HG03460 (cell line): ENCODE data around the gene TAC3.
"Not testable (repeated sequence)": the region's sequence is repeated elsewhere in the genome, so short reads cannot be mapped to it uniquely, and the experiment has no call there.

Experiments
- ATAC-seq: cut with Tn5 transposase; IDR thresholded peaks from one replicate; pipeline ENCODE4 v1.9.1; 2021; ENCODE audit not compliant: unreplicated experiment

TAC3 gene

DNA sequence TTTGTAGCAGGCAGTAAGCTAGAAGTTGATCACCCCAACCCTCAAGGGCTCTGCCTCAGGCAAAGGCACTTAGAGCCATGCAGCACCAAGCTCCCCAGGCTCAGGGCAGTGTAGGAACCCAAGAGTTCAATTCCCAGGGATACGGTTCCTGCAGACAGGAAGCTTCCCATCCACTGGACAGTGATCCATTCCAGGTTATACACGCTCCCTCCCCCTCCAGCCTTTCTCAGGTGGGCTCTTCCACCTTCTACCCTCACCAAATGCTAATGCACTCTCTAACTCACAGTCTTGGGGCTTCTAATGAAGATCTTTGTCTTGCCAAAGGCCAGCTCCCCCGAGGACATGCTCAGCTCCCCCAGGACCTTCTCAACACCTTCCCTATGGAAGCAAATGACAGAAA is 20.9 kb upstream of the TAC3 start:
- ATAC-seq = no peak

DNA sequence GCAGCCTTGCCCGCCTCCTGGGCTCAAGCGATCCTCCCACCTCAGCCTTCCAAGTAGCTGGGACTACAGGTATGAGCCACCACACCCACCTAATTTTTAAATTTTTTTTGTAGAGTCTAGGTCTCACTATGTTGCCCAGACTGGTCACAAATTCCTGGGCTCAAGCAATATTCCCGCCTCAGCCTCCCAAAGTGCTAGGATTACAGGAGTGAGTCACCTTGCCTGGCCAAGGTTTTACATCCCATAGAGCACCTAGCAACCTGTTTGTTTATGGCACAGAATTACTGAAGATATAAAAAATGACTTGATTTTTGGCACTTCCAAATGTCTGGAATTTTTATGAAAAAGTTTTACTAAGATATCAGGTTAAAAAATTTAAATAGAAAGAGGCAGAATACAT is 17.1 kb upstream of the TAC3 start:
- ATAC-seq = no peak

GRCh38 chr12:57031789-57032188 is 15.5 kb upstream of the TAC3 start:
- ATAC-seq = no peak

DNA sequence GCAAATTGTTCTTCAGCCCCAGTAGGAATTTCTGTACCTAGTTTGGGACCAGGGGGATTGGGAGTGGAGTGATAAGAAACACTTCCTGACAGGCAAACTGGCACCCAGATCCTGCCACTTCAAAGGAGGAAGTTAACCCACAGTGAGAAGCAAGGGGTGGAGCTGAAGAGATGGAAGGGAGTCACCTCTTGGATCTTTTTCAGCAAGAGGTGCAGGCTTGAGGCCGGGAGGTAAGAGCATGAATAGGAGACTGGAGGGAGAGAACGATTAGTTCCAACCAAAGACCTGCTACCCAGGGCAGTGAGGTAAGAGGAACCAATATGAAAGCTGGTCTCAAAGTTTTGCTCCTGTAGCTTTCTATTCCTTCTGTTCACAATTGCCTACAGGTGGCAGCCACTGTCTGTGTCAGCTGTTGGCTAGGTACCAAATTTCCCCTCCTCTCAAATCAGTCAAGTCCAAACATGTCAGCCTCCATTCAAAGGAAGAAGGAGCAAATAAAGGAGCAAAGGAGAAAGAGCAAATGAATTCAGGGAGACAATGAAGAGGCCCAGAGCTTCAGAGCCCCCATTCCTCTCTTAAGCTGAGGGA is 14.9 kb upstream of the TAC3 start:
- ATAC-seq = no peak

GRCh38 chr12:57029457-57029856 is 13.1 kb upstream of the TAC3 start:
- ATAC-seq = no peak

DNA sequence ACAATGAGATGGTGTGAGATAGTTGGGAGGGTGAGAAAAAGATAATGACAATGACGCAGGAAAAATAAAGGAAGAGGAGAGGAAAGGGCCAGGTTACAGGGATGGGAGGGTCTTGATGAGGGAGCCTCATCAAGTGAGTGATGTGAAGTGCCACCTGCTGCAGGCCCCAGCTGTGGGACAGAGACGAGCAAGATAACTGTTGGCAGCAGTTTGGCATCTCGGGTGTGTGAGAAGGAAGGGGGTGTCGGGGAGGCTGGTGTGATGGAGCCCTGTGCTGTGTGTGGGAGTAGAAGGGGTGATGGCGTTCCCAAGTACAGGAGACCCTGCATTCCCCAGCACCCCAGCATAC is 11.4 kb upstream of the TAC3 start:
- ATAC-seq = no peak

DNA sequence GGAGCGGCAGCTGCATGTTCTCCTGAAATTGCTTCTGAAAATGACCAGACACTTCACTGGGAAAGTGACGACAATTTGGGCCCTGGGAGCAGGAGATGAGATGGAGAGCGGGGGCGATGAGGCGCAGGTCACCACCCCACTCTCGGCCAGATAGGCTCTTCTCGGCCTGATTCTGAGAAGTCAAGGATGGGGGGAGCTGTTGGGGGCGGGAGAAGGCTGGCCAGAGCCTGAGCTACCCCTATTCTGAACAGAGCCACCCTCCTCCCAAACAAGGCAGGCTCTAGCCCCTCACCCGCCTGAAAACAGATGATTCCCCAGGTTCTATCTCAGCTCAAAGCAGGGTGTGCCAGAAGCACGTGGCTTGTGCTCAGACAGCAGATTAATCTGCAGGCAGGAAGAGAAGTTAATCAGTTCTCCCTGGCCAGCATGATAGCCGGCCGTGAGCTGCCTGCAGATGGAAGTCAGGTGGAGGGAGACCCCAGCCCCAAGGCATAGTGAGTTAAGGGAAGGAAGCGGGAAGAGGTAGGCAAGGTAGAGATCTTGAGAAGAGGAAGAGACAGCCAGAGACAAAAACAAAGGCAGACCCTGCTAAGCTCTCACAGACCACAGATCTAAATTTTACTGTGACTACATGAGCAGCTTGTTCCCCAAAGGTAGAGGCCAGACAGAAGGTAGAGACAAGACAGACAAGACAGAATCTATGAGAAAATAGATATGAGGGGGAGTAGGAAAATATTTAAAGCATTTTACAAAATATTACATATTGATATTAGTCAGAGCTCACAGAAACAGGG is 10.9 kb upstream of the TAC3 start:
- no peak for ATAC-seq

GRCh38 chr12:57025196-57025595 is 8.9 kb upstream of the TAC3 start:
- ATAC-seq = no peak

DNA sequence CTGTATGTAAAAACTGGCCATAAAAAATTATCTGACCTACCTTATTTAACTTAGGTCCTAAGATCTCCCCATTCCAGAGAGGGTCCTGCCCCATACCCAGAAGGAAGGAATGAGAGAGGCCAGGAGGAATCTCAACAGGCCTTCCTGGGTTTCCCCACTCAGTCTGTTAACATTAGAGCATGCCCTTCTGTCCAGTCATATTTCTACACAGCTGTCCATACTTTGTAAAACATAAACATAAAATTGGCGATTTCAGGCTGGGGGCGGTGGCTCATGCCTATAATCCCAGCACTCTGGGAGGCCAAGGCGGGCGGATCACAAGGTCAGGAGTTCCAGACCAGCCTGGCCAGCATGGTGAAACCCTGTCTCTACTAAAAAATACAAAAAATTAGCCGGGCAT is 6.0 kb upstream of the TAC3 start:
- not testable (repeated sequence) for ATAC-seq

DNA sequence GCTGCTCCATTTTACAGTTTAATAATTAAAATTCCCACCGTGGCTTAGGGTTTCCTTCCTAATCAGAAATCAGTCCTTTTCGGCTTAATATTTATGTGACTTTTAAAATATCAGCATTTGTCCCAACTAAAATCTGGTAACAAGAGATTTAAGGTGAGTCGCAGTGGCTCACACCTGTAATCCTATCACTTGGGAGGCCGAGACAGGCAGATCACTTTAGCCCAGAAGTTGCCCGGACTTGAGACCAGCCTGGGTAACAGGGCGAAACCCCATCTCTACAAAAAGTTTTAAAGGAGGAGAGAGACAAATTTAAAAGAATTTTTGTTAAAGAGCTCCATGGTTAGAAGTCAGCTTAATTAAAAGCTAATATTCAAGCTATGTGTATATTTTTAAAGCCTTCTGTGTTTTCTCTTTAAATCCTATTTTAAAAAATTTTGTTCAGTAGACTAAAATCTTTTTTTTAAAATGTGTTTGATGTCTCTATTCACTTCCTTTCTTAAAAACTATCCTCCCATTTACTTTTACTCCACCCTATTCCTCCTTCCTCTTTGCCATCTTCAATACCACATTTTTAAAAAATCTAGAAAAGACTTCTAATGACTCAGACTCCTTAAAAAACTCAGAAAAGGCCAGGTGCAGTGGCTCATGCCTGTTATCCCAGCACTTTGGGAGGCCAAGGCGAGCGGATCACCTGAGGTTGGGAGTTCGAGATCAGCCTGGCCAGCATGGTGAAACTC is 3.8 kb upstream of the TAC3 start:
- ATAC-seq = no peak

- no peak for ATAC-seq
Measured at GRCh38 chr12:57018906-57019305, 2.6 kb upstream of the TAC3 start.

DNA sequence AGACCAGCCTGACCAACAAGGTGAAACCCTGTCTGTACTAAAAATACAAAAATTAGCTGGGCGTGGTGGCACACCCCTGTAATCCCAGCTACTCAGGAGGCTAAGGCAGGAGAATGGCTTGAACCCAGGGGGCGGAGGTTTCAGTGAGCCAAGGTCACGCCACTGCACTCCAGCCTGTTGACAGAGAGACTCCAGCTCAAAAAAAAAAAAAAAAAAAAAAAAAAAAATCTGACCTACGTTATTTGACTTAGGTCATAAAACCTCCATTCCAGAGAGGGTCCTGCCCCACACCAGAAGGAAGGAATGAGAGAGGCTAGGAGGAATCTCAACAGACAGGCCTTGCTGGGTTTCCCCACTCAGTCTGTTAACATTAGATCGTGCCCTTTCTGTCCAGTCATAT is 2.0 kb upstream of the TAC3 start:
- not testable (repeated sequence) for ATAC-seq

- peak; percentile 74 for ATAC-seq
Measured at GRCh38 chr12:57012600-57013465, 3.5 kb downstream of the TAC3 start.

DNA sequence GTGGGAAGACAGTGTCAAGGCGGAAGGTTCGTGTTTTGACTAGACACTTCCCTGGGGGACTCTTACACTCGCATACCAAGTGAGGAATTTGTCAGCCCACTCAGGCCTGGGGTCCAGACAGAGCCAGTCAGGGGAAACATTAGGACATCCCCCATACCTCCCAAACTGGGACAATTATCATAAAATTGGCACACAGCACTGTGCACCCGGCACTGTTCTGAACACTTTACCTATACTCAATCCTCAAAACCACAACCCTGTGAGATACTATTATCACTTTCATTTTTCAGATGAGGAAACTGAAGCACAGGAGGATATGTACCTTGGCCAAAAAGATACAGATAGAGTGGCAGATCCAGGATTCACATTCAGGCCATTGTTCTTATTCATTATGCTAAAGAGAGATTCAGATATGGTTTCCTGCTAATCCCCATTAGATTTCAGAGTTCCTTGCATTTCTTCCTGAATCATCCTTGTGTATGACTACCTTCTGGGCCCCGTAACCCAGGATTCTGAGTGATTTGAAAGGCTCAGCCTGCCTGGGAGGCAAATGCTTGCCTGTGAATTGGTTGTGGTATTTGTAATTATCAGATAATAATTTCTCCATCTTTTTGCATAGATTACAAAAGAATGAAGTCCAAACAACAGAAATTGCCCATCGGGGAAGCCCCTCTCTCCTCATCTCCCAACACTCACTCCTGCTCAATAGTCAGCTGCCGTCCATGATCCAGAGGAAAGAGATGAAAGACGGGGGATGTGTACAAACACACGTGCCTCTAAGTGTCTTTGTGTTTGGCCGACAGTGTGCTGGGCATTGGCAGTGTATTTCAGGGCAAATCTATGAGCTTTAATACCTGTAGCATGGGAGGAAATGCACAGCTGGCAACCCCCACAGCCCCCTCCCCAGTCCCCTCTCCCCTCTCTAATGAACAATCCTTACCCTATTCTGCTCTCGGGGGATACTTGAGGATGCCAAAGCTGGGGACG is 4.6 kb downstream of the TAC3 start:
- ATAC-seq = no peak

DNA sequence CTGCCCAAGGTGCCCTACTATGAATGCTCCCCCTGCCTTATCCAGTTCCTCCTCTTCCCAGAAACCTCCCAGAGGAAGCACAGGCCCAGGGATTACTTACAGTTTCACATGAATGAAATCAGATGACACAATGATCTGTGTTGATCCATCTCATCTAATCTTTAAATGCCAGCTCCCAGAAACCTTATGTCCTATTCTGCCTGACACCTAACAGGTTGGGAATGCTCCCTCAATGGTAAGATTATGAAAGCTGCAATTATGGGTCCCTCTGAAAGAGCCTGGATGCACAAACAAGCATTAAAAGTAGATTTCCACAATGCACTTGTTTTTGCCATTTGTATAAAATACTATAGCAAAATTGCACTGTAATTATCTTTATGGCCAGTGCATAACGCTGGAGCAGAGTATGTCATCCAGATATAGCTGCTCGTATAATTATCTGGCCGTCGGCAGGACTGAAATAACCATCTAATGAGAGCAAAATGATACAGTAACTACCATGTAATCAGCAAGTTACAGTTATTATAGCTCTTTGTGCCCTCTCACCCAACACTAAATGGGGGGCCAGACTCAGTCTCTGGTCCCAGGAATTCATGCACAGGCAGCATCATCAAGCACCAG is 5.6 kb downstream of the TAC3 start:
- no peak for ATAC-seq

DNA sequence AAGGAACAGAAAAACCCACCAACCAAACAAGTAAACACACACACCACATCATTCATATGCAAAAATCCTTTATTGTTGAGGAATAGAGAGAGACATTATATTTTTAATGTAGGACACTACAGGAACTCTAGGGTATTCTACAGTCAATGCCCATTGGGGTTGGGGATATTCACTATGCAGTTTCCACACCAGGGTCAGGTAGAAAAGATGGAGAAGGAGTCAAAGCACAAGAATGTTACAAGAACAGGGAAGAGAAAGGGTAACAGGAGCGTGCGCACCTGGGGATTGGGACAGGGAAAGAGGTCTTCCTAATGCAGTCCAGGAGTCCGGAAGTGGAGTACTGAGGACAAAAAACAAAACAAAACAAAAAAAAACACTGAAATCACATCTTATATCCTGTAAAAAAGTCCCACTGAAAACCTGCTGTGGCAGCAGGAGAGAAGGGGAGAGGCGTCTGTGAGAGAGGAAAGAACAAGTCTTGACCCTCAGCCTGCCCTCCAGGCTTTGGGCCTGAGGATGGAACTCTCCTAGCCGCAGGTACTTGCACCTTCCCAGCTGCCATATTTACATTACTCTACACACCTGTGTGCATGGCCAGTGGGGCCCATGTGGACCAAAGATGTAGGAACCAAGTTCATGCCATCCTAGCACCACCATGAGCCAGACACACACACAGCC is 6.2 kb downstream of the TAC3 start:
- no peak for ATAC-seq

GRCh38 chr12:57008178-57008577 is 8.2 kb downstream of the TAC3 start:
- no peak for ATAC-seq

DNA sequence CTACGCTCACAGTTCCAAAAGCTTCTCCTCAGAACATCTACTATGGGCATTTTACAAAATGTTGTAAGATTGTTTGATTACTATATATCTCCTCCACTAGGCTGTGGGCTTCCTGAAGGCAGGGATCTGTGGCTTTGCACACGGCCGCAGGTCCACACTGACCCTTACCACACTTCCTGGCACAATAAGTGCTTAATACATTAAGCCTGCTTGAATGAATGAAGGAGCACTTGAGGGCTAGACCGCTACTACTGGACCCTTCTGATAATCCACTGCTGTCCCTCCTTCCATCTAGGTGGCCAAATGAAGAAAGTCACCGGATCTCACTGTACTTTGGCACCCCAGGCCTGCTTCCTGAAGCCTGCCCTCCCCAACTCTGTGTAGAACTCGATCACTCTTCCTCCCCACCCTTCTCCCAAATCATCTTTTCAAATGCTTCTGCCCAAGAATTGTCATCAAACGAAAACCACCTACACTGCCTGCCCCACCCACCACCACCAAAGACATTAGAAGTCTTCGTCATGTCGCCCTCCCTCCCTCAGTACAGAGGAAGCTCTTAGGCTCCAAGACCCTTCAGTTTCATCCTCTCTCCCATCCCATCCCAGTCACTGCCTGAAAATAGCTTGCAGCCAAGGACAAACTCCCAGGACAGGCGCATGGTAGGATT is 9.4 kb downstream of the TAC3 start:
- peak; percentile 3 for ATAC-seq
